Measurements from ENCODE around the gene FERMT3. TPM values are rescaled to one million over a fixed set of nuclear protein-coding genes. Genes with fewer than 3 reads are reported as not detected.

Gene FERMT3
- total and polyA plus RNA-seq, 2 of the 8 experiments (the other 6 are each of a cell fraction or from before 2014, with no cell fraction given) = 1.4 to 3.7 TPM

- TF ChIP-seq SIRT6 (IDR thresholded peaks at IDR 0.05; ENCODE audit: low read length) = no peak
- TF ChIP-seq GTF2F1 (IDR thresholded peaks at IDR 0.05; ENCODE audit: borderline replicate concordance, low read depth, low read length) = no peak
- no peak for TF ChIP-seq TBP (IDR thresholded peaks at IDR 0.05; ENCODE audit: low read depth, low read length)
- TF ChIP-seq JUN (IDR thresholded peaks at IDR 0.05; ENCODE audit: low read depth, low read length) = no peak
Measured at GRCh38 chr11:64237484-64237951, 31.0 kb downstream of the FERMT3 start (continued).

Measured in H1 (cell line).